Measurements from ENCODE around the gene VWA3A.
"Not testable (repeated sequence)": the region's sequence is repeated elsewhere in the genome, so short reads cannot be mapped to it uniquely, and the experiment has no call there.

The VWA3A gene

DNA sequence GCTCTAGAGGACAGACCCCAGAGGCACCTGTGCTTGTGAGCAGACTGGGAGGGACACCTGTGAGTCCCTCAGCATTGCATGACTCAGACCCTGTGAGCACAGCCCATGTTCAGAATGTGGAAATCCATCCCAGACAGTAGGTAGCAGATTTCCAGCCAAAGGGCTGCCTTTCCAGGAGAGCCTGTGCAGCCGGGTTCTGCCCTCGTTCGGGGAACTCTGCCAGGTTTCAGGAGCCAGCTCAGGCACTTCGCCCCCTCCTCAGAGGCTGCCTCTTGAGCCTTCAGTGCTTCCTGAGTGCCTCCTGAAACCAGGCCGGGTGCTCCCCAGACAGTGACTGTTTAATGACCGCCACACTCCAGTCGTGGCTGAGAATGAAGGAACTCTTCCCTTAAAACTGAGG lies 46.7 kb downstream of the VWA3A start:
- no peak for DNase-seq (ENCODE audit: low read depth in 2 of 2)

GRCh38 chr16:22139732-22140131 lies 47.4 kb downstream of the VWA3A start:
- no peak for DNase-seq (ENCODE audit: low read depth in 2 of 2)

GRCh38 chr16:22141767-22142166 lies 49.4 kb downstream of the VWA3A start:
- no peak for DNase-seq (ENCODE audit: low read depth in 2 of 2)

- DNase-seq (ENCODE audit: low read depth in 2 of 2) = no peak
Measured at GRCh38 chr16:22144520-22144919, 52.2 kb downstream of the VWA3A start.

DNA sequence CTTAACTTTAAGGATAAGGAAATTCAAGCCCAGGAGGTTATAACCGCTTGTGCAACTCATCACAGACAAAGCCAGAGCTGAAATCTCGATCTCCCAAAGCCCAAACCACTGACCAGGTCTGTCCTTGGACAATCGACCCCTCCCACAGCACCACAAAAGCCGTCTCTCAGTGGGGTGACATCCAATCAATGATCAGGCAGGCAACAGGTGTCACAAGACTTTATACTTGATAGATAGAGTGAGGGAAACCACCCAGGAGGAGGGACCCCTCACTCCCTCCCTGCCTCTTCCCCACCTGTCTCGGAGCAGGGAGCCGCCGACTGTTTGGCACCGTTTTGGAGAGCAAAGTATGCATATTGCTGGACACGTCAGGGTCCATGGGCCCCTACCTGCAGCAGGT lies 55.5 kb downstream of the VWA3A start:
- no peak for DNase-seq (ENCODE audit: low read depth in 2 of 2)

DNA sequence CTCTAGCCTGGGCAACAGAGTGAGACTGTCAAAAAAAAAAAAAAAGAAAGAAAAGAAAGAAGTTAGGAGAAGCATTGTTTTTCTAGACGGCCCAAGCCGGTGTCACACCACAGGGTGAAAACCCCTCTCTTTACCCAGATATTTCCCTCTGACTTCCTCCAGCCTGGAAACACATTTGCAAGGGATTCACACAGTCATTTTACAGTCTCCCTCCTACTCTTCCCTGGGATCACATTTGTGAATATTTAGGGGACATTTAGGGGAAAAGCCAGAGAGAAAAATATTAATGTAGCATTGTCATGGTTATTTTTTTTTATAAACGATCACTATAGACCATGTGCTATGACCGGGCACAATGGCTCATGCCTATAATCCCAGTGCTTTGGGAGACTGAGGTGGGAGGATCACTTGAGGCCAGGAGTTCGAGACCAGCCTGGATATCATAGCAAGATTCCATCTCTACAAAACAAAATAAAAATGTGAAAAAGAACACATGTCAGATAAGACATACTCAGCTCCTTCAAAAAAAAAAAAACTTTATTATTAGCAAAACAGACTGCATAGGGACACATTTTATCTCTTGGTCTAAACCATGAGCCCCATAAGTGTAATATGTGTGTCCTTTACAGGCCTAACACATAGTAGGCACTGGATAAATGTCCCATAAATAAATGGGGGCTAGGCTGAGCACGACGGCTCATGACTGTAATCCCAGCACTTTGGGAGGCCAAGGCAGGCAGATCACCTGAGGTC lies 59.1 kb downstream of the VWA3A start:
- DNase-seq (ENCODE audit: low read depth in 2 of 2) = no peak

GRCh38 chr16:22152316-22152715 lies 60.0 kb downstream of the VWA3A start:
- DNase-seq (ENCODE audit: low read depth in 2 of 2) = no peak

GRCh38 chr16:22153078-22153477 lies 60.7 kb downstream of the VWA3A start:
- DNase-seq (ENCODE audit: low read depth in 2 of 2) = not testable (repeated sequence)

GRCh38 chr16:22161401-22161800 lies 69.1 kb downstream of the VWA3A start:
- DNase-seq (ENCODE audit: low read depth in 2 of 2) = no peak

DNA sequence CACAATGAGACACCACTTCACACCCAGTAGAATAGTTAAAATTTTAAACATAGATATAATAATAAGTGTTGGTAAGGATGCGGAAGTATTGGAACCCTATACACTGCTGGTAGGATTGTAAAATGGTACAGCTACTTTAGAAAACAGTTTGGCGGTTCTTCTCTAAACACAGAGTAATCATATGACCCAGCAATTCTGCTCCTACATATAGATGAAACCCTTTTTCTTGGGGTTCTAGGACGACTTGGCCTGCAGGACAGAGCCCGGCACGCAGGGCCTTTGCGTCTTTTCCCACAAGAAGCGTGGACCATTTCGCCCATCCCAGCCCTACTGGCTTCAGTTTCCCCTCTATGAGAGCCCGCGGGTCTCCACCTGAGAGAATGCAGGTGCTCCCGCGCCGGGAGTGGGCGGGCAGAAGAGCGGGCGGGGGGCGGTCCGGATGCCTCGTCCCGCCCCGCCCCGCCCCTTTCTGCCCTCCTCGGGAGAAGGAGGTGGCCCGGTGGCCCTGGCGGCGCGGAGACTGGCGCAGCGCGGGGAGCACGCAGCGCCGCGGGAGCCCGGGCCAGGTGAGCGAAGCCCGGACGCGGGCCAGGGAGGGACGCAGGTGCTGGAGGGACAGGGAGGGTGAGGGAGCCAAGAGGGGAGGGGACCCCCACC lies 69.8 kb downstream of the VWA3A start, which contains the start of gene SDR42E2:
Gene SDR42E2, plus strand, starts transcription at position 508 of the 657 bp plus-strand sequence. CDS start 3,077 bp downstream, outside the sequence.
- DNase-seq (ENCODE audit: low read depth in 2 of 2) = peak; percentile 0 to 12

DNA sequence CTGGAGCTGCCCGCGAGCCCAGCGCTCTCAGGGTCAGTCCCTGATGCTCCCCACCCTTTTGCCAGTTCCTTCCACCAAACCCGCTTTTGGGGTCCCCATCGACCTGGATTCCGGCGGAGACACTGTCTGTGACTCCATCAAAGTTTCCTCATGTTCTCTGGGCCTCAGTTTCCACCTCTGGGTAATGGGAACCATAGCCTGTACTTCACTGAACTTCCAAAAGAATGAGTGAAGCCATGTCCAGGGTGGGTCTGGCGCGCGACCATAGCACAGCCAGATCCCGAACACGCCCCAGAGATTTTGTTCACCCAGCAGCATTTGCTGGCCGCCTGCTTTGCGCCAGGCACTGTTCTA lies 70.3 kb downstream of the VWA3A start:
- DNase-seq (ENCODE audit: low read depth in 2 of 2) = no peak

DNA sequence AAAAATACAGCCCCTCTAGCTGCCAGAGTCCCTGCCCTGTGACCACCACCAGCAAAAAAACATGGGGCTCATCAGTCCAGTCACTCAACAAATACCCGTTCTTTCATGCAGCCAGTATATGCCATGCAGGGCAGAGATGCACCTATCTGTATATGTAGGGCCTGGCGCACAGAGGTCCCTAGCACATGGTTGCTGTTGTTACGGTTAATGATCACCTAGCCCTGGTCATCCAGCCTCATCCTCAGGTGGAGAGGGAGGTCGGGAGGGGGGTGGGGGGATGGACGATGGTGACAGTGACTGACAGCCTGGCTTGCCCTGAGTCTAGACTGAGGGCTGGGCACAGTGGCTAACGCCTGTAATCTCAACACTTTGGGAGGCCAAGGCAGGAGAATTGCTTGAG lies 71.5 kb downstream of the VWA3A start:
- no peak for DNase-seq (ENCODE audit: low read depth in 2 of 2)

- no peak for DNase-seq (ENCODE audit: low read depth in 2 of 2)
Measured at GRCh38 chr16:22164482-22164881, 72.1 kb downstream of the VWA3A start.

- no peak for DNase-seq (ENCODE audit: low read depth in 2 of 2)
Measured at GRCh38 chr16:22165508-22166285, 73.4 kb downstream of the VWA3A start.

GRCh38 chr16:22171953-22172352 lies 79.6 kb downstream of the VWA3A start:
- no peak for DNase-seq (ENCODE audit: low read depth in 2 of 2)

- DNase-seq (ENCODE audit: low read depth in 2 of 2) = not testable (repeated sequence)
Measured at GRCh38 chr16:22172642-22173041, 80.3 kb downstream of the VWA3A start.

GRCh38 chr16:22174642-22175041 lies 82.3 kb downstream of the VWA3A start:
- DNase-seq (ENCODE audit: low read depth in 2 of 2) = no peak

GRCh38 chr16:22177968-22178930 lies 85.9 kb downstream of the VWA3A start:
- no peak for DNase-seq (ENCODE audit: low read depth in 2 of 2)

DNA sequence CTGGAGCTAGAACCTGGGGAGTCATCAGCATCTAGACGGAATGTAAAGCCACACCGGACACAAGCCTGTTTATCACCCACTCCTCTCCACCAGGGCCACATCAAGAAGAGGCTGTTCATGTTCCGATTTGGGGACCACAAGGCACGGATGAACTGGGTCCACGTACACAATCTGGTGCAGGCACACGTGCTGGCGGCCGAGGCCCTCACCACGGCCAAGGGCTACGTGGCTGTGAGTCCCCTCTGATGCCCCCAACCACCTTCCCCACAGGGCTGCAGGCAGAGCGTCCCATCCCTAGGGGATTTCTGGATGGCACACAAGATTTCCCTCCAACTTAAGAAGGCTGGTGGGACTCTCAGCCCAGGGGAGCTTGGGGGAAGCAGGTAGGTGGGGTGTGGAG lies 89.1 kb downstream of the VWA3A start:
- no peak for DNase-seq (ENCODE audit: low read depth in 2 of 2)

GRCh38 chr16:22181843-22182242 lies 89.5 kb downstream of the VWA3A start:
- DNase-seq (ENCODE audit: low read depth in 2 of 2) = no peak

GRCh38 chr16:22183335-22183734 lies 91.0 kb downstream of the VWA3A start:
- DNase-seq (ENCODE audit: low read depth in 2 of 2) = no peak
